OCI-LY7 (cell line): ENCODE results near the gene SIVA1.

Experiments used
- EZH2phosphoT487 ChIP-seq: fragments of 200-600 bp; sonication (generic); IDR thresholded peaks from 2 replicates; pipeline ENCODE4 v1.6.1; 2018; ENCODE audit warnings: low read depth, borderline replicate concordance, mild to moderate bottlenecking, mixed run types, antibody characterized with exemption, low read length, moderate library complexity, mixed read lengths
- TF ChIP-seq, protein P1 (sequence below): fragments of 200-600 bp; sonication (generic); conservative IDR thresholded peaks from 2 replicates; pipeline ENCODE4 v1.5.1; 2014; ENCODE audit warnings: mild to moderate bottlenecking, antibody characterized with exemption, low read length, moderate library complexity, mixed read lengths

DNA sequence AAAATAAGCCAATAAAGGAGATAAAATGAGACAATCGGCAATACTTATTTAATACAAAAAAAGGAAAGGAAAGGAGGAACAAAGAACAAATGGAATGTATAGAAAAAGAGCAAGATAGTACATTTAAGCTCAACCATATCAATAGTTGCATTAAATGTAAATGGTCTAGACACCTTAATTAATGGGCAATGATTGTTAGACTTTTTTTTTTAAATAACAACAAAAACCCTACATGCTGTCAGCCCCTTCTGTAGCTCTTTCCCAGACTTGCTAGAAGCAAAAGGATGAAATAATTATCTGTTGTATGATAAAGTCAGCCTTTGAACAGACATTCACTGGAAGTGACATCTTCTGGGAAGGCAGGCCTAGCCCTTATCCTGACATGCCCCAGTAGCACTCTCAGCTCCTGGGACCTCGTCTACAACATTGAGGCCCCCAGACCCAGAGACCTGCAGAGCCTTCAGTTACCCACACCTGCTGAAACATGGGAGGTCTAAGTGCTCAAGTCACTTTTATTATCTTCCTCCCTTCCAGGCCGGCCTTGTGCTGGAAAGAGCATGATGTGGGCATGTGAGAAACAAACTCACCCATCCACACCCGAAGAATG, 13.4 kb downstream of the SIVA1 start:
- TF ChIP-seq, protein P1, sequence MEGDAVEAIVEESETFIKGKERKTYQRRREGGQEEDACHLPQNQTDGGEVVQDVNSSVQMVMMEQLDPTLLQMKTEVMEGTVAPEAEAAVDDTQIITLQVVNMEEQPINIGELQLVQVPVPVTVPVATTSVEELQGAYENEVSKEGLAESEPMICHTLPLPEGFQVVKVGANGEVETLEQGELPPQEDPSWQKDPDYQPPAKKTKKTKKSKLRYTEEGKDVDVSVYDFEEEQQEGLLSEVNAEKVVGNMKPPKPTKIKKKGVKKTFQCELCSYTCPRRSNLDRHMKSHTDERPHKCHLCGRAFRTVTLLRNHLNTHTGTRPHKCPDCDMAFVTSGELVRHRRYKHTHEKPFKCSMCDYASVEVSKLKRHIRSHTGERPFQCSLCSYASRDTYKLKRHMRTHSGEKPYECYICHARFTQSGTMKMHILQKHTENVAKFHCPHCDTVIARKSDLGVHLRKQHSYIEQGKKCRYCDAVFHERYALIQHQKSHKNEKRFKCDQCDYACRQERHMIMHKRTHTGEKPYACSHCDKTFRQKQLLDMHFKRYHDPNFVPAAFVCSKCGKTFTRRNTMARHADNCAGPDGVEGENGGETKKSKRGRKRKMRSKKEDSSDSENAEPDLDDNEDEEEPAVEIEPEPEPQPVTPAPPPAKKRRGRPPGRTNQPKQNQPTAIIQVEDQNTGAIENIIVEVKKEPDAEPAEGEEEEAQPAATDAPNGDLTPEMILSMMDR, result no peak
- no peak for TF ChIP-seq EZH2phosphoT487
